NCI-H2107 treated with DMSO at 0.1 percent for 48 hours (cell line): ENCODE measurements around the gene OR2F1.
"Not testable (repeated sequence)": the region's sequence is repeated elsewhere in the genome, so short reads cannot be mapped to it uniquely, and the experiment has no call there.

Experiments
- DNase-seq: peaks from one replicate; lab custom pipeline; 2025; ENCODE audit not compliant: unreplicated experiment; lab: John Stamatoyannopoulos, UW

Gene OR2F1

DNA sequence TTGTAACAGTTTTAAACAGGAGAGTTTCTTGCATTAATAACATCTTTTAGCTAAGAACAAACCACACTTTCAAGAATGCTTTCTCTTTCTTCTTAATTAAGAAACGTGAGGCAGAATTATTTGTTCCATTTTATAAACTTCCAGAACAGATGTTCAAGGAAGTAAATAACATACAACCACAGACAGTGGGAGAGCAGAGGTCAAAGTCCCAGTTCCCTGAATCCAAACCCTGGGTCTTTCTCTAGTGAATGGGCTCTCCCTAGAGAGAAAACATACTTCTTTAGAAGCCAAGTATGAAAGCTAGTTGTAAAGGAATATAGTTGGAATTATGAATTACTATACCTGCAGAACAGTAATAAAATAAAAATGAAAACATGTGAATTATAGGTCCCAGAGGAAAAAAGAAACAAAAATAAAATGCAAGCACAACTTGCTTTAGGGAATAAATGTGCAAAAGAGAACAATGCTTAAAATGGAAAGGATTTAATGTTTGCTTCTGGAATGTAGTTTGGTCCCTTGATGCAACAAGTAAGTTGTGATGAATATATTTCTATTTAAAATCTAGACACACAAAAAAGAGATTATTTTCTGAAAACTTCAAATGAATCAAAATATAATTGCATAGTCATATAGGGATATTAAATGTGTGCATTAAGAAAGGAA is 51.5 kb downstream of the OR2F1 start:
- no peak for DNase-seq

- DNase-seq = no peak
Observed at GRCh38 chr7:144006692-144007042, 52.0 kb downstream of the OR2F1 start.

DNA sequence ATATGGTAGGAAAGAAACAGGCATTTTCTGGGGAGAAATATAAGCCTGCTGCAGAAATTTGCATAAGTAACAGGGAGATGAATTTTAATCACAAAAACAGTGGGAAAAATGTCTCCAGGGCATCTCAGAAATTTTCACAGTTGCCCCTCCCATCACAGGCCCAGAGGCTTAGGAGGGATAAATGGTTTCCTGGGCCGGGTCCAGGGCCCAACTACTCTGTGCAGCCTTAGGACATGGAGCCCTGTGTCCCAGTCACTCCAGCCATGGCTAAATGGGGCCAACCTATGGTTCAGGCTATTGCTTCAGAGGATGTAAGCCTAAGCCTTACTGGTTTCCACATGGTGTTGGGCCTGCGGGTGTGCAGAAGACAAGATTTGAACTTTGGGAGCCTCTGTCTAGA is 54.7 kb downstream of the OR2F1 start:
- no peak for DNase-seq

GRCh38 chr7:144010061-144010460 is 55.4 kb downstream of the OR2F1 start:
- DNase-seq = not testable (repeated sequence)

DNA sequence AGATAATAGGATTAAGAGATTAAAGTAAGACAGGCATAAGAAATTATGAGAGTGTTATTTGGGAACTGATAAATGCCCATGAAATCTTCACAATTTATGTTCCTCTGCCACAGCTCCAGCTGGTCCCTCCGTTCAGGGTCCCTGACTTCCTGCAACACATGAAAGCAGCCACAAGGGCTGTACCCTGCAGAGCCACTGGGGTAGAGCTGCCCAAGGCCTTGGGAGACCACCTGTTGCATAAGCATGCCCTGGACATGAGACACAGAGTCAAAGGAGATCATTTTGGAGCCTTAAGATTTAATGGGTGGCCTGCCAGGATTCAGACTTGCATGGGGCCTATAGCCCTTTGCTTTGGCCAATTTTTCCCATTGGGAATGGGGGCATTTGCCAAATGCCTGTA is 56.2 kb downstream of the OR2F1 start:
- not testable (repeated sequence) for DNase-seq

DNA sequence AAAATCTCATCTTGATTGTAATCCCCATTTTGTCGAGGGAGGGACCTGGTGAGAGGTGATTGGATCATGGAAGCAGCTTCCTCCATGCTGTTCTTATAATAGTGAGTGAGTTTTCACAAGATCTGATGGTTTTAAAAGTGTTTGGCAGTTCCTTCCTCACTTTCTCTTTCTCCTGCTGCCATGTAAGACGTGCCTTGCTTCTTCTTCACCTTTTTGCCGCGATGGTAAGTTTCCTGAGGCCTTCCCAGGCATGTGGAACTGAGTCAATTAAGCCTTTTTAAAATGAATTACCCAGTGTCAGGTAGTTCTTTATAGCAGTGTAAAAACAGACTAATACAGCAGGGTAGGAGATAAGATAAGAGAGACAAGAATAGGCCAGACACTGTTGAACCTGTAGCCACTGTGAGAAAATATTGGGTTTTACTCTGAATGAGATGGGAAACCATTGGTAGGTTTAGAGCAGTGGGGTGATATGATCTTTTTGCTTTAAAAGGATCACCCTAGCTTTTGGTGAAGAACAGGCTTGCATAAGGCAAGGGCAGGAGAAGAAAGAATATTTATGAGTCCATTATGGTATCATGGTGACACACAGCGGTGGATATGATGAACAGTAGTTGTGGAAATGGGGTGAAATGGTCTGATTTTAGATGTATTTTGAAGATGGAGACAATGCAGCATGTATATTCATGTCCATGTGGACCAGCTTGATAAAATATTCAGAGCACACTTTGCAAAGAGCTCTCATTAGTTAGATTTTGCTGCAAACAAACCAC is 57.0 kb downstream of the OR2F1 start:
- DNase-seq = no peak
